ENCODE measurements around the gene OLFML2A.
A peak's percentile ranks its signal among the peaks of the same experiment; 100 is the strongest.

OLFML2A gene

DNA sequence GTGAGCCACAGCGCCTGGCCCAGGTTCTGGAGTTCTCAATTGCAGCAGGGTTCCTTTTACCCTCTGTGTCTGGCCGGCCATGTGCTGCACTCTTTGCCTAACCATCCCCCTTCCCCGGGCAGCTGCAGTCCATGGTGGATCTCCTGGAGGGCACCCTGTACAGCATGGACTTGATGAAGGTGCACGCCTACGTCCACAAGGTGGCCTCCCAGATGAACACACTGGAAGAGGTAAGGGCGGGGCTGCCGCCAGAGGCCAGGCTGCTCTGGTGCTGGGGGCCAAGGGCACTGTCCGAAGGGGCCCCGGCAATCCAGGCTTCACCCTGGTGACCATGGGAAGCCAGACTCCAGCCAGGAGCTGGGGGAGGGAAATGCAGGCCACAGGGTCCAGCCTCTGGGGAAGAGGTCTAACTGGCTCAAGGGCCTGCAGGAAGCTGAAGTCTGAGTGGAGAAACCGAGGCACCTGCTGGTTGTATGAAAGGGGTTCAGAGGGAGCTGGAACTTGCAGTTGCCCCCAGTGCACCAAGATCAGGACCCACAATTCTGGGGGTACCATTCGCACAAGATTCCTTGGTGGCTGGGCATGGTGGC, 18.1 kb downstream of the OLFML2A start:
- H3K18ac ChIP-seq (ENCODE audit: low read length): no peak overlapping the region
- H4K8ac ChIP-seq (ENCODE audit: low read depth, low read length): no peak overlapping the region
- H3K9ac ChIP-seq (ENCODE audit: low read length): no peak overlapping the region
- no peak overlapping the region for H3K23ac ChIP-seq (ENCODE audit: low read length)
- no peak overlapping the region for H3K27ac ChIP-seq (ENCODE audit: low read depth, low read length)
- H4K12ac ChIP-seq (ENCODE audit: low read depth, low read length): no peak overlapping the region
- peak overlapping the region; percentile 7 for H2BK12ac ChIP-seq (ENCODE audit: low read length)
- peaks cover 7% of the 10 kb centered on the region for H3K79me1 ChIP-seq (ENCODE audit: low read length)
- no CpG with 5 or more reads among the region's 11 CpGs for whole genome bisulfite sequencing (ENCODE audit: extremely low coverage, insufficient coverage, insufficient read length)
- no peak overlapping the region for H2BK120ac ChIP-seq (ENCODE audit: insufficient read depth, low read length, poor library complexity)
- DNase-seq: peak in 1 of 2 donors; percentile 54
- peaks cover 4 to 12% of the 10 kb centered on the region in 2 experiments for H3K4me1 ChIP-seq (ENCODE audit: control insufficient read depth in 1 of 2, insufficient read depth in 2 of 2, low read length in 2 of 2)
- peaks cover 24 to 28% of the 10 kb centered on the region in 2 experiments for H3K36me3 ChIP-seq (ENCODE audit: control insufficient read depth in 1 of 2, insufficient read depth in 2 of 2, low read length in 2 of 2)
- H3K14ac ChIP-seq (ENCODE audit: low read length): no peak overlapping the region
- H4K91ac ChIP-seq (ENCODE audit: low read depth, low read length): peak overlapping the region; percentile 7
- H3K9me3 ChIP-seq (ENCODE audit: insufficient read depth, low read depth, low read length): peaks cover 3% of the 10 kb centered on the region
- H3K4ac ChIP-seq (ENCODE audit: low read depth, low read length): no peak overlapping the region
- no peak overlapping the region for H2BK5ac ChIP-seq (ENCODE audit: low read depth, low read length, poor library complexity)
- H3K27me3 ChIP-seq (ENCODE audit: insufficient read depth, low read length): no peaks in the 10 kb centered on the region
- no peak overlapping the region for H3K4me2 ChIP-seq (ENCODE audit: low read length)
- H3K4me3 ChIP-seq (ENCODE audit: low read depth, low read length): peak overlapping the region; percentile 7
- no peak overlapping the region for H2AFZ ChIP-seq (ENCODE audit: insufficient read depth, low read length, poor library complexity)
- no peaks in the 10 kb centered on the region for H3K79me2 ChIP-seq (ENCODE audit: control insufficient read depth, insufficient read depth, low read length, poor library complexity)
- peak overlapping the region; percentile 9 for H2AK5ac ChIP-seq (ENCODE audit: low read length)

- DNase-seq: no peak
- no peak overlapping the region for H3K4ac ChIP-seq (ENCODE audit: low read depth, low read length)
- H2AK5ac ChIP-seq (ENCODE audit: low read length): no peak overlapping the region
- H3K18ac ChIP-seq (ENCODE audit: low read length): no peak overlapping the region
- no peaks in the 10 kb centered on the region for H3K79me2 ChIP-seq (ENCODE audit: control insufficient read depth, insufficient read depth, low read length, poor library complexity)
- H3K27me3 ChIP-seq (ENCODE audit: insufficient read depth, low read length): no peaks in the 10 kb centered on the region
- peak overlapping the region; percentile 51 for H3K27ac ChIP-seq (ENCODE audit: low read depth, low read length)
- peak overlapping the region; percentile 12 for H2BK120ac ChIP-seq (ENCODE audit: insufficient read depth, low read length, poor library complexity)
- peaks cover 7% of the 10 kb centered on the region for H3K79me1 ChIP-seq (ENCODE audit: low read length)
- H4K8ac ChIP-seq (ENCODE audit: low read depth, low read length): peak overlapping the region; percentile 5
- peak overlapping the region; percentile 5 for H3K14ac ChIP-seq (ENCODE audit: low read length)
- no CpG with 5 or more reads among the region's 9 CpGs for WGBS (ENCODE audit: extremely low coverage, insufficient coverage, insufficient read length)
- H3K36me3 ChIP-seq (ENCODE audit: control insufficient read depth in 1 of 2, insufficient read depth in 2 of 2, low read length in 2 of 2): peaks cover 23 to 29% of the 10 kb centered on the region in 2 experiments
- no peak overlapping the region for H4K12ac ChIP-seq (ENCODE audit: low read depth, low read length)
- no peak overlapping the region for H3K4me2 ChIP-seq (ENCODE audit: low read length)
- peaks cover 4 to 12% of the 10 kb centered on the region in 2 experiments for H3K4me1 ChIP-seq (ENCODE audit: control insufficient read depth in 1 of 2, insufficient read depth in 2 of 2, low read length in 2 of 2)
- no peak overlapping the region for H3K4me3 ChIP-seq (ENCODE audit: low read depth, low read length)
- H2AFZ ChIP-seq (ENCODE audit: insufficient read depth, low read length, poor library complexity): no peak overlapping the region
- H3K9me3 ChIP-seq (ENCODE audit: insufficient read depth, low read depth, low read length): peaks cover 3% of the 10 kb centered on the region
- H2BK5ac ChIP-seq (ENCODE audit: low read depth, low read length, poor library complexity): peak overlapping the region; percentile 7
- no peak overlapping the region for H3K9ac ChIP-seq (ENCODE audit: low read length)
- peak overlapping the region; percentile 8 for H2BK12ac ChIP-seq (ENCODE audit: low read length)
- no peak overlapping the region for H3K23ac ChIP-seq (ENCODE audit: low read length)
- peak overlapping the region; percentile 28 for H4K91ac ChIP-seq (ENCODE audit: low read depth, low read length)
Observed at GRCh38 chr9:124795881-124796431, 19.0 kb downstream of the OLFML2A start.

- no peak overlapping the region for H2BK12ac ChIP-seq (ENCODE audit: low read length)
- no peak overlapping the region for H3K4me2 ChIP-seq (ENCODE audit: low read length)
- no peaks in the 10 kb centered on the region for H3K79me2 ChIP-seq (ENCODE audit: control insufficient read depth, insufficient read depth, low read length, poor library complexity)
- peaks cover 4 to 12% of the 10 kb centered on the region in 2 experiments for H3K4me1 ChIP-seq (ENCODE audit: control insufficient read depth in 1 of 2, insufficient read depth in 2 of 2, low read length in 2 of 2)
- H4K12ac ChIP-seq (ENCODE audit: low read depth, low read length): no peak overlapping the region
- H3K9ac ChIP-seq (ENCODE audit: low read length): no peak overlapping the region
- H4K8ac ChIP-seq (ENCODE audit: low read depth, low read length): no peak overlapping the region
- H2BK5ac ChIP-seq (ENCODE audit: low read depth, low read length, poor library complexity): no peak overlapping the region
- no peak overlapping the region for H3K4ac ChIP-seq (ENCODE audit: low read depth, low read length)
- no peak overlapping the region for H2AK5ac ChIP-seq (ENCODE audit: low read length)
- peaks cover 7% of the 10 kb centered on the region for H3K79me1 ChIP-seq (ENCODE audit: low read length)
- H3K23ac ChIP-seq (ENCODE audit: low read length): no peak overlapping the region
- peak overlapping the region; percentile 10 for H4K91ac ChIP-seq (ENCODE audit: low read depth, low read length)
- H3K36me3 ChIP-seq (ENCODE audit: control insufficient read depth in 1 of 2, insufficient read depth in 2 of 2, low read length in 2 of 2): peaks cover 31 to 35% of the 10 kb centered on the region in 2 experiments
- peaks cover under 1% of the 10 kb centered on the region for H3K9me3 ChIP-seq (ENCODE audit: insufficient read depth, low read depth, low read length)
- H2AFZ ChIP-seq (ENCODE audit: insufficient read depth, low read length, poor library complexity): no peak overlapping the region
- no peaks in the 10 kb centered on the region for H3K27me3 ChIP-seq (ENCODE audit: insufficient read depth, low read length)
- H3K14ac ChIP-seq (ENCODE audit: low read length): no peak overlapping the region
- H3K27ac ChIP-seq (ENCODE audit: low read depth, low read length): no peak overlapping the region
- H3K18ac ChIP-seq (ENCODE audit: low read length): no peak overlapping the region
- H3K4me3 ChIP-seq (ENCODE audit: low read depth, low read length): no peak overlapping the region
- no peak for DNase-seq
- WGBS (ENCODE audit: extremely low coverage, insufficient coverage, insufficient read length): no CpG with 5 or more reads among the region's 10 CpGs
- no peak overlapping the region for H2BK120ac ChIP-seq (ENCODE audit: insufficient read depth, low read length, poor library complexity)
Observed at GRCh38 chr9:124797343-124798103, 20.6 kb downstream of the OLFML2A start.

GRCh38 chr9:124799274-124800006, 22.5 kb downstream of the OLFML2A start:
- WGBS (ENCODE audit: extremely low coverage, insufficient coverage, insufficient read length): no CpG with 5 or more reads among the region's 13 CpGs
- H3K4me1 ChIP-seq (ENCODE audit: control insufficient read depth in 1 of 2, insufficient read depth in 2 of 2, low read length in 2 of 2): peaks cover 4 to 10% of the 10 kb centered on the region in 2 experiments
- H3K4ac ChIP-seq (ENCODE audit: low read depth, low read length): no peak overlapping the region
- DNase-seq: no peak
- no peak overlapping the region for H3K4me3 ChIP-seq (ENCODE audit: low read depth, low read length)
- H3K4me2 ChIP-seq (ENCODE audit: low read length): no peak overlapping the region
- no peak overlapping the region for H3K9ac ChIP-seq (ENCODE audit: low read length)
- no peak overlapping the region for H4K8ac ChIP-seq (ENCODE audit: low read depth, low read length)
- no peaks in the 10 kb centered on the region for H3K27me3 ChIP-seq (ENCODE audit: insufficient read depth, low read length)
- H3K14ac ChIP-seq (ENCODE audit: low read length): no peak overlapping the region
- H3K79me2 ChIP-seq (ENCODE audit: control insufficient read depth, insufficient read depth, low read length, poor library complexity): no peaks in the 10 kb centered on the region
- H3K79me1 ChIP-seq (ENCODE audit: low read length): peaks cover 7% of the 10 kb centered on the region
- no peak overlapping the region for H4K12ac ChIP-seq (ENCODE audit: low read depth, low read length)
- no peak overlapping the region for H4K91ac ChIP-seq (ENCODE audit: low read depth, low read length)
- H2BK12ac ChIP-seq (ENCODE audit: low read length): no peak overlapping the region
- H3K9me3 ChIP-seq (ENCODE audit: insufficient read depth, low read depth, low read length): no peaks in the 10 kb centered on the region
- no peak overlapping the region for H2AK5ac ChIP-seq (ENCODE audit: low read length)
- H3K23ac ChIP-seq (ENCODE audit: low read length): no peak overlapping the region
- no peak overlapping the region for H2BK120ac ChIP-seq (ENCODE audit: insufficient read depth, low read length, poor library complexity)
- no peak overlapping the region for H2BK5ac ChIP-seq (ENCODE audit: low read depth, low read length, poor library complexity)
- H3K36me3 ChIP-seq (ENCODE audit: control insufficient read depth in 1 of 2, insufficient read depth in 2 of 2, low read length in 2 of 2): peaks cover 36% of the 10 kb centered on the region in 2 experiments
- H3K18ac ChIP-seq (ENCODE audit: low read length): no peak overlapping the region
- no peak overlapping the region for H3K27ac ChIP-seq (ENCODE audit: low read depth, low read length)
- no peak overlapping the region for H2AFZ ChIP-seq (ENCODE audit: insufficient read depth, low read length, poor library complexity)
